Thoracic aorta (tissue), 2 donors: Measurements from ENCODE around the gene DTNB. TPM values are rescaled to one million over a fixed set of nuclear protein-coding genes. Genes with fewer than 3 reads are reported as not detected.

Experiments
- ATAC-seq: fragments of 150-250 bp; one replicate; pipeline ENCODE4 v1.8.0; 2017; ENCODE audit warnings: low read depth; ENCODE audit not compliant: insufficient number of reproducible peaks, low FRiP score
- DNase-seq: peaks from one replicate; pipeline ENCODE4 v3.0.0-alpha.2; 2020; ENCODE audit warnings: low spot score
- H3K27ac ChIP-seq, 2 donors: fragments of 200-600 bp; sonication (generic); 1 replicate in 1 of 2; 2 replicates in 1 of 2; pipeline ENCODE4 v1.5.1; 2016; ENCODE audit warnings: mild to moderate bottlenecking in 2 of 2, moderate library complexity in 2 of 2
- H3K27me3 ChIP-seq: fragments of 200-600 bp; sonication (generic); replicated peaks from 2 replicates; pipeline ENCODE4 v1.6.0; 2016; ENCODE audit warnings: mild to moderate bottlenecking; ENCODE audit not compliant: insufficient read depth
- H3K36me3 ChIP-seq: fragments of 200-600 bp; sonication (generic); one replicate; pipeline ENCODE4 v1.5.1; 2016
- H3K4me1 ChIP-seq, 2 donors: fragments of 200-600 bp; sonication (generic); 1 replicate in 1 of 2; 2 replicates in 1 of 2; pipeline versions ENCODE4 v1.5.1 to v1.6.0; 2016; ENCODE audit warnings: low read depth in 2 of 2, mild to moderate bottlenecking in 1 of 2; ENCODE audit not compliant: control insufficient read depth in 1 of 2
- H3K4me3 ChIP-seq: fragments of 200-600 bp; sonication (generic); 2 replicates; pipeline ENCODE4 v1.5.1; 2016; ENCODE audit warnings: mild to moderate bottlenecking
- H3K9me3 ChIP-seq: fragments of 200-600 bp; sonication (generic); 2 replicates; pipeline ENCODE4 v1.5.1; 2016
- CTCF ChIP-seq: fragments of 200-600 bp; sonication (generic); IDR thresholded peaks from one replicate; pipeline ENCODE4 v1.5.1; 2019; ENCODE audit warnings: antibody characterized with exemption
- total RNA-seq, 2 donors: library from RNA; depleted of rRNA; stranded (reverse); fragments of >200 nt; gene quantifications; one replicate each; pipeline versions ENCODE4 v1.1.0 to v1.2.3, GENCODE V29; 2016

DTNB gene
- total RNA-seq, 2 donors from 2014 or later, result 16.3 to 76.2 TPM

DNA sequence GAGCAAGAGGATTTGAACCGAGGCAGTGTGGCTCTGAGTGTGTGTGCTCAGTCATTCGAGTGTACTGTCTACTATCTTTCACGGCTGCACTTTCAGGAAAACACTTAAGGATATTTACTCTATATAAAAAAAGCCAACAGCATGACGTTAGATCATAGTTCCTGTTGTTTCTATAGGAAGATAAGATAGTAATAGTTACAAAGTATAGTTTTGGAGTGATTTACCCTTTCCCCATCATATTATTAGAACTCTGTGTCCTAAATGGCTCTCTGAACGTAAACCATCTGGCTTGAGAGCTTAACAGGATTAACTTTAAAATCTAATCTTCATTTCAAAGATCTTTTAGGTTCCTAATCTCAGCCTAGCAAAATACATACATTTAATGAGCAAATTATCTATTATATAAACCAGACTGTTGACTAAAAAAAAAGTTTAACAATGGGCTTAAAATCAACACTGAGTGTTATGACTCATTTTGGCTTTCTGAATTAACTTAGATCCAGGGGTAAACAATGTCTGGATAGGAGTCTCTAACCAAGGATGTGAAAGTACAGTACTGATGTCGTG lies 181.3 kb downstream of the DTNB start:
- DNase-seq (no peak), ATAC-seq (no peak)
- no peak overlapping the region for H3K27ac ChIP-seq
- no peak for TF ChIP-seq CTCF
- no peaks in the 10 kb centered on the region for H3K27me3 ChIP-seq
- H3K4me1 ChIP-seq, result peaks cover 9 to 17% of the 10 kb centered on the region in 2 donors
- no peak overlapping the region for H3K4me3 ChIP-seq
- H3K36me3 ChIP-seq, result no peaks in the 10 kb centered on the region
- H3K9me3 ChIP-seq, result no peaks in the 10 kb centered on the region

DNA sequence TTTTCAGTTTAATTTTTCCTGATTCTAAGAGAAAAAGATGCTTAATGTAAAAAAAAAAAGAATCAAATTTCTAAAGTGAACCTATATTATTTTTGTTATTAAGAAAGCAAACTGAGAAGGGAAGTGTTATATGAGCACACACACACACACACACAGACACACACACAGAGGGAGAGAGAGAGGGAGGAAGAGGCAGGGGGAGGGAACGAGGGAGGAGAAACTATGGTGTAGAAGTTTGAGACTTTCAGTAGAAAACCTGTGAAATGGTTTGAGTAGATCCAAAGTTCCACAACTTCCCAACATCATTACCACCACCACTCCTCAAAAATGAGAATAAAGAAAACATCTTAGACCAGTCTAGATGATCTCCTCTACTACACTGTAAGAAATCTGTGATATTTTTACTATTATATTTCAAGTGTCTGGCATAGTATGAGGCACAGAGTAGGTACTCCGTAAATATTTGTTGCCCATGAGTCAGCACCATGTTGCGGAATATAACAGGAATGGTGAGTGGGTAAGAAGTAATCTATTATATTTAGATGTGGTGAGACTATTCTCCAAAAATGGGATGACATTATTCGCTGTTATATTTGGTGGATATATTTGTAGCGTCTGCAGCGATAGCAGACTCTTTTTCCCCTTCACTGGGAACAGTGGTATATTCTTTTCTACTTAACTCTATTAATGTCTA lies 182.2 kb downstream of the DTNB start:
- no peak overlapping the region for H3K4me3 ChIP-seq
- H3K9me3 ChIP-seq, result no peaks in the 10 kb centered on the region
- no peaks in the 10 kb centered on the region for H3K36me3 ChIP-seq
- H3K27ac ChIP-seq, result no peak overlapping the region
- ATAC-seq (no peak), DNase-seq (no peak)
- H3K27me3 ChIP-seq, result no peaks in the 10 kb centered on the region
- TF ChIP-seq CTCF, result no peak
- peaks cover 9 to 17% of the 10 kb centered on the region in 2 donors for H3K4me1 ChIP-seq

GRCh38 chr2:25490217-25490616 lies 183.2 kb downstream of the DTNB start:
- Histone ChIP-seq H3K4me1 (peaks cover 9 to 17% of the 10 kb centered on the region in 2 donors), H3K4me3 (no peak overlapping the region), H3K27ac (no peak overlapping the region), H3K27me3 (no peaks in the 10 kb centered on the region), H3K9me3 (no peaks in the 10 kb centered on the region), H3K36me3 (no peaks in the 10 kb centered on the region)
- ATAC-seq (no peak), DNase-seq (no peak)
- no peak for TF ChIP-seq CTCF

DNA sequence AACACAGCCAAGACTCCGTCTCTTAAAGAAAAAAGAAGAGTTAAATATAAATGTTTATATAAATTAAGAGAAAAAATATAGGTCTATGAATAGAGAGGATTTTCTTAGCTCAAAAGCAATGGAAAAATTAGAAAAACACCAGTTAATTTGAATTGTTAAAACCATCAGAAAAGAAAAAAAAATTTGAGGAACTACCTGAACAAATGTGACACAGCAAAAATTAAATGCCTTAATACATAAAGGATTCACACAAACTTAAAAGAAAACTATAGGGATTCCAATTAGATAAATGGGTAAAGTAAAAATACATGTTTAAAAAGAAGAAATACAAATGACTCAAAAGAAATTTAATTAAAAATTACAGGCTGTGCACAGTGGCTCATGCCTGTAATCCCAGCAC lies 183.7 kb downstream of the DTNB start:
- ATAC-seq, result no peak

More for the DNA sequence above, 183.7 kb downstream of the DTNB start:
- H3K4me1 ChIP-seq, result peaks cover 9 to 17% of the 10 kb centered on the region in 2 donors
- no peaks in the 10 kb centered on the region for H3K9me3 ChIP-seq
- no peak for TF ChIP-seq CTCF
- H3K27ac ChIP-seq, result no peak overlapping the region
- no peak overlapping the region for H3K4me3 ChIP-seq
- no peak for DNase-seq
- H3K36me3 ChIP-seq, result no peaks in the 10 kb centered on the region
- H3K27me3 ChIP-seq, result no peaks in the 10 kb centered on the region
